NOMO-1 treated with DMSO at 0.1 percent for 48 hours (cell line): ENCODE data around the gene PSMC3IP.
"Not testable (repeated sequence)": the region's sequence is repeated elsewhere in the genome, so short reads cannot be mapped to it uniquely, and the experiment has no call there.

Experiments used
- DNase-seq: peaks from one replicate; lab custom pipeline; 2025; ENCODE audit not compliant: unreplicated experiment; lab: John Stamatoyannopoulos, UW

Gene PSMC3IP

GRCh38 chr17:42562388-42563142 is 15.0 kb downstream of the PSMC3IP start:
- peak; percentile 58 for DNase-seq

GRCh38 chr17:42561897-42562387 is 15.6 kb downstream of the PSMC3IP start, which contains the start of gene COASY:
Gene COASY (plus strand): TSS chr17:42562148. CDS start chr17:42562623, 475 bp downstream.
- DNase-seq, result peak; percentile 92

GRCh38 chr17:42560246-42560645 is 17.3 kb downstream of the PSMC3IP start:
- DNase-seq, result no peak

GRCh38 chr17:42559075-42559474 is 18.5 kb downstream of the PSMC3IP start:
- DNase-seq, result no peak

- not testable (repeated sequence) for DNase-seq
Observed at GRCh38 chr17:42555961-42556617, 21.4 kb downstream of the PSMC3IP start.

- DNase-seq, result no peak
Observed at GRCh38 chr17:42555122-42555622, 22.4 kb downstream of the PSMC3IP start.

- peak; percentile 79 for DNase-seq
Observed at GRCh38 chr17:42554250-42555121, 23.0 kb downstream of the PSMC3IP start.

GRCh38 chr17:42553866-42554249 is 23.7 kb downstream of the PSMC3IP start:
- no peak for DNase-seq

- no peak for DNase-seq
Observed at GRCh38 chr17:42553161-42553818, 24.2 kb downstream of the PSMC3IP start.

GRCh38 chr17:42552736-42553135 is 24.8 kb downstream of the PSMC3IP start, which contains the start of gene HSD17B1:
Gene HSD17B1 (plus strand): TSS chr17:42552923. CDS start chr17:42552934, 11 bp downstream.
- not testable (repeated sequence) for DNase-seq

GRCh38 chr17:42548993-42549755 is 28.4 kb downstream of the PSMC3IP start:
- no peak for DNase-seq

- no peak for DNase-seq
Observed at GRCh38 chr17:42548070-42548837, 29.3 kb downstream of the PSMC3IP start.

GRCh38 chr17:42547698-42548069 is 29.8 kb downstream of the PSMC3IP start:
- DNase-seq, result no peak

- no peak for DNase-seq
Observed at GRCh38 chr17:42547001-42547461, 30.5 kb downstream of the PSMC3IP start.

GRCh38 chr17:42545755-42546505 is 31.6 kb downstream of the PSMC3IP start:
- DNase-seq, result not testable (repeated sequence)

- no peak for DNase-seq
Observed at GRCh38 chr17:42544874-42545283, 32.6 kb downstream of the PSMC3IP start.

GRCh38 chr17:42543190-42544079 is 34.1 kb downstream of the PSMC3IP start:
- DNase-seq, result no peak
